ENCODE measurements around the gene MOB3C.

MOB3C gene

DNA sequence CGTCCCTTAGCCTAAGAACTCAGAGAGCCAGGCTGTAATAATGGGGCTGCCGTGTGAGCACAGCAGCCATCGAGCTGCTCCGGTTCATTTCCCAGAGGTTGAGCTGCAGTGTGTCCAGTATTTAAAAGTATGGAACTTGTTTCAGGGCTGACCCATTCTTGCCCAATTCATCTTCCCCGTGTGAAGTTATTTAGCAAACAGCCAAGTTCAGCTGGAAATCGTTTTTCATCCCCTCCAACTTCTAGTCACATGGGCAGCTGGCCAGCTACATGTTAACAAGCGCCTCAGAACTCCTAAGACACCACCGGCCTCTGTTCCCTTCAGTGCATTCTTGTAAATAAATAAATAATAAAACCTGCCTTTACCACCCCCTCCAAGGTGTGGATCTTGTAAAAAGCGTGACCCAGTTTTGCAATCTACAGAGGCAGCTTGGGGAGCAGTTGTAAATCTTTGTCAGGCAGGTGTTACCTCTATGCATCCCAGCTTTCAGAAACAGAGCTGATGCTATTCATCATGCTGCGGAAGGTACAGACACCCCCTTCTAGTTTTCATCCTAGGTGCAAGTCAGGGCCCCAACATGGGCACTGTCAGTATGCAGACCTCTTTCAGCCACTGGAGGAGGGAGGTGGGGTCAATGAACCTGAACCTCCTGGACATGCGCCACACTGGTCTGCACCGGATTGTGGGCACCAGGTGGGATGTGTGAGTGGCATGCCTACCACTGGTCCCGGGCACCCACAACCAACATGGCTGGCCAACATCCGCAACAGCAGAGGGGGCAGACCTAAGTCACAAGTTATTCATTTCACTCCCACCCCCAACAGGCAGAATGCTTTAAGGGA lies 46.5 kb downstream of the MOB3C start:
- DNase-seq = no peak

DNA sequence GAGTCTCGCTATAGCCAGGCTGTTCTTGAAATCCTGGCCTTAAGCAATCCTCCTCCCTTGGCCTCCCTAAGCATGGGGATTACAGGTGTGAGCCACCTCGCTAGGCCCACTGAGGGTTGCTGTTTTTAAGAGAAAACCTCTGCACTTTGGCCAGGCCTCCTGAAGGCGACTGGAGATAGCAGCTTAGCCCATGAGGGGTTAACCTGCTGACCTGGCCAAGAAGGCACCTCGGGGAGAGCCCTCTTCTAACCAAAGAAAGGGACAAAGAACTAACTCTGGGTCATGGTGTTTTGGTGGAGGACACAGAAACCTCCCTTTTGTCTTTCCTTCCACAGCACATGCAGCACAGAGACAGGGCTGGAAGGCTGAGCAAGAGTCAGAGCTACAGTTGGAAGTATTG lies 47.5 kb downstream of the MOB3C start:
- no peak for DNase-seq

DNA sequence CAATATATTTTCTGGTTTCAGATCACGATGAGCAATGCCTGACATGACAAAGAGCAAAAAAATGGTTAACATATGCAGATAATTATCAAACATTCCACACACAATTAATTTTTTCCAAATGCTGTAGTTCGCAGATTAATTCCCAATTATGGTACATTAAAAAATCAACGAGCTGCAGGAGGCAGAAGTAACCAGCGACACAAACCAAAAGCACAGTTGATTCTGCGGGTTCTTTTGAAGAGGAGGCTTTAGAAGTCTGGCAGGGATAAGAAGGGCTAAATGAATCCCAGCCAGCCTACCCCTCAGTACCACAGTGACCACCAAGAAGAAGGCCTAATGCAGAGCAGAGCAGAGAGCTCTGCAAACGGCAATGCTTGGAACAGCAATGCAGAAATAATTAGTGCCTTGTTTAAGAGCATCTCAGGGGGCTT lies 48.1 kb downstream of the MOB3C start:
- no peak for DNase-seq

DNA sequence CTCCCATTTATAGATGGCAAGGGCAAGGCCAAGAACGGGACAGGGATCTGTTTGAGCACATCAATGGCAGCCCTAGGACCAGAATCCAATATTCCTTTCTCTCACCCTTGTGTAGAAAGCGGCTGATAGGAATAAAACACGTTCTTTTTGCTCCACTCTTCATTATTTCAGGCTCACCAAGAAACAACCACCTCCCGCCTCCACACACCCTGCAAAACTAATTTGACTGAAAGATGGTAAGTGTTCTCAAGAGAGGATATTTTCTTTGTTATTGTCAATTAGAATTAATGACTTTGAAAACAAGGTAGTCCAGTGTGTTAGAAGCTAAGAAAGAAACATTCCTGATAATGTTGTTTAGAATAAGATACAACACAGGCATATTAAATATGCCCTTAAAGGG lies 53.3 kb downstream of the MOB3C start:
- no peak for DNase-seq

DNA sequence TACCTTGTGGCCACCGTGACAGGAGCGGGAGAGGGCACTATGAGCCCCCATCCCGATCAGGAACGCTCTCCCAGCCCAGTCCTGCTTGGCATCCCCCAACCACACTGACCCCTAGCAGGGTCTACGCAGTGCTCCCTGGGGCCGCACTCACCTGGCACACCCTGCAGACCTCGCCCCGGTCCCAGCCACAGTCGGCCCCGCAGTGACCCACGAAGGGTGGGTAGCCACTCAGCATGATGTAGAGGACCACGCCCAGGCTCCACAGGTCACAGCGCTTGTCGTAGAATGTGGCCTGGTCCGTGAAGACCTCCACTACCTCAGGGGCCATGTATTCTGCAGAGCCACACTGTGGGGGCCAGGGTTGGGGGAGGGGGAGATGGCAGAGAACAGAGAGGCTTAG lies 54.1 kb downstream of the MOB3C start:
- no peak for DNase-seq

DNA sequence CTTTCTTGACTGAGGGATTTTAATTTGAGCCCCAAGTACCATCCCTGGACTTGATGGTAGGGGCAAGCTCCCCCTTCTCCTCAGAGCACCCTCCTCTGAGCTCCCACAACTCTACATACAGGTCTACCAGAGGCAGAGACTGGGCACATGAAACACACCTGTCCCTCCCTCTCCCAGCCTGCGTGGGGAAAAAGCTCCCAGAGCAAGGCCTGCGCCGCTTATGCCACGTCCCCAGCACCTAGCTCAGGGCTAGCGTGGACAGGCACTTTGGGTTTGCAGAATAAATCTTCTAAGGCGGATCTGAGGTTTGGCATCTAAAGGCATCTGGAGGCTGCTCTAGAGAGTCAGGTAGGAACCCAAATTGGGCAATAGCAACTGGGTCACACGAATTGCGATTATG lies 57.6 kb downstream of the MOB3C start:
- no peak for DNase-seq

DNA sequence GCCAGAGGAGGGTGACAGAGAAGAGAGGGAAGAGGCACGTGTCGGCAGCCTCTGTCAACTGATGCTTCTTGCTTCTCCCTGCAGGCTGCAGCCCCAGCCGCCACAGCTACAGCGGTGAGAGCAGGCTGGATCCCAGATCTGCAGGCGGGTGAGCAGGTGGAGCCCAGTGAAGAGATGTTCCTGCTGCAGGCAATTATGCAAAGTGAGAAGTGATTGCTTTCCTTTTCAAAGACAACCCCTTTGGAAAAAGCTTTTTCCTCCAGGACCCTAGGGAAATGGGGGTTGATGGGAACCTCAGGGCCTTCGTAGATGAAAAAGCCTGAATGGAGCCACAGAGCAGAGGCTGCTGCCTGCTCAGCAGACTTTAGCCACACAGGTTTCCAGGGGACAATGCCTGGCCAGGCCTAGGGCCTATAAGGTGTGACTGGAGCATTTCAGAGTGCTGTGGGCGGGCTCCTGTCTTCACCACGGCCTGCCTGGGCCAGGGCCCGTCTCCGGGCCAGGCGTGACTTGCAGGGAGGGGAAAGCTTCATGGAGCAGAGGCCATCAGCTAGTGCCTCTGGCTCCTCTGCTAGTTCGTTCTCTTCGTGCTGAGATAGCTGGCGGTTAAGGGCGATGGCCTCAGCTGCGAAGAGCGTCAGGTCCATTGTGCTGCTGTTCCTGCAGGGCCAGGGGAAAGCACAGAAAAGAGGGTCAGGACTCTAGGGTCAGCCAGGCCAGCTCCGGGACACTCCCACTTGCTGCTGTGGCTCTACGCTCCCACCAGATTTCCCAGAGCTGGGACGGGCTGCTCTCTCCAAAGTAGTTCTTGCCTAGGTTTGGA lies 58.3 kb downstream of the MOB3C start:
- no peak for DNase-seq
